Aorta (tissue), 5 donors: Measurements from ENCODE around the gene RGS2. TPM values are rescaled to one million over a fixed set of nuclear protein-coding genes. Genes with fewer than 3 reads are reported as not detected.

ENCODE experiments used
- ATAC-seq: fragments of 200-7000 bp; cut with Tn5 transposase; one replicate; pipeline ENCODE4 v1.9.1; 2022; ENCODE audit warnings: moderate library complexity; ENCODE audit not compliant: low FRiP score
- DNase-seq, 2 donors: peaks; one replicate each; pipeline ENCODE4 v3.0.0-alpha.2; 2020
- H3K27ac ChIP-seq, 2 donors: one replicate each; pipeline ENCODE4 v1.5.1; 2013; ENCODE audit warnings: low read length in 2 of 2, mild to moderate bottlenecking in 2 of 2, moderate library complexity in 2 of 2, control low read depth in 1 of 2, inconsistent platforms in 1 of 2, low read depth in 1 of 2
- H3K27me3 ChIP-seq, 2 donors: one replicate each; pipeline ENCODE4 v1.6.1; 2013; ENCODE audit warnings: control low read depth in 1 of 2, low read length in 1 of 2, mild to moderate bottlenecking in 1 of 2, moderate library complexity in 1 of 2; ENCODE audit not compliant: insufficient read depth in 2 of 2, control insufficient read depth in 1 of 2
- H3K36me3 ChIP-seq, 2 donors: one replicate each; pipeline ENCODE4 v1.6.1; 2013; ENCODE audit warnings: control low read depth in 1 of 2, low read length in 1 of 2, mild to moderate bottlenecking in 1 of 2; ENCODE audit not compliant: insufficient read depth in 2 of 2, control insufficient read depth in 1 of 2
- H3K4me1 ChIP-seq, 2 donors: one replicate each; pipeline ENCODE4 v1.6.1; 2013; ENCODE audit warnings: low read length in 2 of 2, control low read depth in 1 of 2, mild to moderate bottlenecking in 1 of 2, moderate library complexity in 1 of 2; ENCODE audit not compliant: insufficient read depth in 2 of 2, control insufficient read depth in 1 of 2
- H3K4me3 ChIP-seq, 2 donors: one replicate each; pipeline ENCODE4 v1.5.1; 2013; ENCODE audit warnings: low read length in 2 of 2, control low read depth in 1 of 2, mild to moderate bottlenecking in 1 of 2
- H3K9me3 ChIP-seq: one replicate; pipeline ENCODE4 v1.6.1; 2013; ENCODE audit warnings: mild to moderate bottlenecking, low read length; ENCODE audit not compliant: control insufficient read depth
- WGBS, 2 donors: extraction: QIAGEN DNeasy Blood & Tissue Kit; methylation state at CpG; one replicate each; pipeline ENCODE4 v1.1.7; 2013; 5-methylcytosine and 5-hydroxymethylcytosine counted together
- intact Hi-C, 2 donors: fragments of 100-400 bp; cut with DNase I; formaldehyde crosslinking; loops; one replicate each; pipeline versions ENCODE4 v1.14.2 to v1.15.0; 2022
- long read RNA-seq, 2 donors: library from polyadenylated mRNA; unstranded; transcript quantifications; one replicate each; pipeline ENCODE4 v2.0.0, GENCODE V29; 2020 to 2021
- polyA plus RNA-seq, 2 donors: library from polyadenylated mRNA; stranded (reverse); fragments of 200-250 nt; gene quantifications; one replicate each; pipeline ENCODE4 v1.2.3, GENCODE V29; 2013
- total RNA-seq, 2 donors: library from RNA; stranded (reverse); fragmentation: NEBNext Ultra II Directional; extraction: Animal tissue kit (Norgen Biotek cat#: 25700); gene quantifications; one replicate each; pipeline ENCODE4 v1.2.1, GENCODE V29; 2021
- donor health status: healthy with polysubstance abuse.
- donor health status: Bipolar disorder and iron deficiency.
- donor health status: DM: no; HTN: no; CAD: no.
- donor health status: DM: no; HTN: no; CAD: no.
- donor health status: DM: yes; HTN: yes; CAD: no.

The RGS2 gene
- total RNA-seq (10 to 100 TPM; 56.6 to 99.1 TPM), polyA plus RNA-seq (100 to 1,000 TPM in 1 of 2 donors, 10 to 100 TPM in 1; 66.3 to 137 TPM)
- long read RNA-seq, donor 1, transcript RGS2-201 (5 exons, 1,354 nt) = major isoform, 52 of 63 reads
- long read RNA-seq, donor 1, partial matches to known transcripts = 6 of 63 reads
- long read RNA-seq, donor 1, other reads (novel, unspliced or antisense) = 5 of 63 reads
- long read RNA-seq, donor 2, transcript RGS2-201 (5 exons, 1,354 nt) = major isoform, 13 of 16 reads
- long read RNA-seq, donor 2, partial matches to known transcripts = 2 of 16 reads
- long read RNA-seq, donor 2, other reads (novel, unspliced or antisense) = 1 of 16 reads

- ATAC-seq = peak; percentile 98
- H3K27me3 ChIP-seq = no peaks in the 10 kb centered on the region
- H3K27ac ChIP-seq = peak within 1 kb of the TSS in 1 of 2 donors; percentile 90
- no peaks in the 10 kb centered on the region for H3K4me1 ChIP-seq
- 0% methylated on average over 71 to 72 of the region's 72 CpGs for WGBS, 2 donors
- peak; percentile 95 to 96 for DNase-seq
- no peaks in the 10 kb centered on the region for H3K9me3 ChIP-seq
- intact Hi-C loops = loop anchor here (5.0 to 10.0 kb wide), 7 partner anchors 94 to 336 kb away; partner anchors contain the start of genes CDC73 (in 1 of the 2) and GLRX2 (in 1 of the 2)
- H3K4me3 ChIP-seq = peak within 1 kb of the TSS; percentile 72 to 87
- peaks cover 0 to 3% of the 10 kb centered on the region in 2 donors for H3K36me3 ChIP-seq
Observed at GRCh38 chr1:192808518-192809306, at the start of gene RGS2. Gene RGS2 (plus strand): TSS chr1:192809039. CDS start chr1:192809072, 33 bp downstream.

- no peaks in the 10 kb centered on the region for H3K36me3 ChIP-seq
- ATAC-seq (no peak), DNase-seq (no peak)
- no peaks in the 10 kb centered on the region for H3K4me1 ChIP-seq
- intact Hi-C loops = no loop called here
- no peaks in the 10 kb centered on the region for H3K9me3 ChIP-seq
- 90 to 96% methylated on average over 1 of the region's 1 CpG for WGBS, 2 donors
- no peak overlapping the region for H3K27ac ChIP-seq
- H3K27me3 ChIP-seq = no peaks in the 10 kb centered on the region
- no peak overlapping the region for H3K4me3 ChIP-seq
Observed at GRCh38 chr1:192759104-192759503, 49.7 kb upstream of the RGS2 start.

GRCh38 chr1:192762265-192762664 is 46.6 kb upstream of the RGS2 start:
- ATAC-seq (no peak), DNase-seq (no peak)
- Histone ChIP-seq H3K36me3 (no peaks in the 10 kb centered on the region), H3K27ac (no peak overlapping the region), H3K9me3 (no peaks in the 10 kb centered on the region), H3K4me3 (no peak overlapping the region), H3K27me3 (no peaks in the 10 kb centered on the region), H3K4me1 (no peaks in the 10 kb centered on the region)
- 95 to 97% methylated on average over 4 of the region's 4 CpGs for WGBS, 2 donors
- intact Hi-C loops = no loop called here

- Histone ChIP-seq H3K9me3 (no peaks in the 10 kb centered on the region), H3K4me3 (no peak overlapping the region), H3K4me1 (no peaks in the 10 kb centered on the region), H3K27me3 (no peaks in the 10 kb centered on the region), H3K36me3 (no peaks in the 10 kb centered on the region), H3K27ac (no peak overlapping the region)
- intact Hi-C loops = no loop called here
- DNase-seq (no peak), ATAC-seq (no peak)
Observed at GRCh38 chr1:192763243-192763642, 45.6 kb upstream of the RGS2 start.

- Histone ChIP-seq H3K36me3 (no peaks in the 10 kb centered on the region), H3K9me3 (no peaks in the 10 kb centered on the region), H3K4me1 (no peaks in the 10 kb centered on the region), H3K27me3 (no peaks in the 10 kb centered on the region), H3K4me3 (no peak overlapping the region), H3K27ac (no peak overlapping the region)
- no peak for ATAC-seq
- DNase-seq = no peak
- WGBS, 2 donors = 61 to 68% methylated on average over 1 of the region's 1 CpG
- intact Hi-C loops = no loop called here
Observed at GRCh38 chr1:192763756-192764155, 45.1 kb upstream of the RGS2 start.

GRCh38 chr1:192764675-192765074 is 44.2 kb upstream of the RGS2 start:
- Histone ChIP-seq H3K27ac (no peak overlapping the region), H3K36me3 (no peaks in the 10 kb centered on the region), H3K27me3 (no peaks in the 10 kb centered on the region), H3K9me3 (no peaks in the 10 kb centered on the region), H3K4me1 (no peaks in the 10 kb centered on the region), H3K4me3 (no peak overlapping the region)
- ATAC-seq (no peak), DNase-seq (no peak)
- intact Hi-C loops = no loop called here
- 89 to 94% methylated on average over 2 of the region's 2 CpGs for WGBS, 2 donors

GRCh38 chr1:192766009-192766625 is 42.7 kb upstream of the RGS2 start:
- Histone ChIP-seq H3K4me3 (no peak overlapping the region), H3K27ac (no peak overlapping the region), H3K27me3 (no peaks in the 10 kb centered on the region), H3K9me3 (no peaks in the 10 kb centered on the region), H3K36me3 (no peaks in the 10 kb centered on the region), H3K4me1 (no peaks in the 10 kb centered on the region)
- WGBS, 2 donors = 89 to 94% methylated on average over 1 of the region's 1 CpG
- DNase-seq (no peak), ATAC-seq (no peak)
- intact Hi-C loops = no loop called here

GRCh38 chr1:192766876-192767275 is 42.0 kb upstream of the RGS2 start:
- 76 to 77% methylated on average over 3 of the region's 3 CpGs for WGBS, 2 donors
- no peaks in the 10 kb centered on the region for H3K4me1 ChIP-seq
- H3K9me3 ChIP-seq = no peaks in the 10 kb centered on the region
- H3K27me3 ChIP-seq = no peaks in the 10 kb centered on the region
- DNase-seq = no peak
- H3K27ac ChIP-seq = no peak overlapping the region
- H3K4me3 ChIP-seq = no peak overlapping the region
- H3K36me3 ChIP-seq = no peaks in the 10 kb centered on the region
- intact Hi-C loops = no loop called here
- ATAC-seq = no peak
